ENCODE data around the gene MPZL1. TPM values are rescaled to one million over a fixed set of nuclear protein-coding genes. Genes with fewer than 3 reads are reported as not detected.

The MPZL1 gene
- total and polyA plus RNA-seq, 2 donors (not counting 3 experiments of a cell fraction or from before 2014, with no cell fraction given): 41.7 to 99.1 TPM

DNA sequence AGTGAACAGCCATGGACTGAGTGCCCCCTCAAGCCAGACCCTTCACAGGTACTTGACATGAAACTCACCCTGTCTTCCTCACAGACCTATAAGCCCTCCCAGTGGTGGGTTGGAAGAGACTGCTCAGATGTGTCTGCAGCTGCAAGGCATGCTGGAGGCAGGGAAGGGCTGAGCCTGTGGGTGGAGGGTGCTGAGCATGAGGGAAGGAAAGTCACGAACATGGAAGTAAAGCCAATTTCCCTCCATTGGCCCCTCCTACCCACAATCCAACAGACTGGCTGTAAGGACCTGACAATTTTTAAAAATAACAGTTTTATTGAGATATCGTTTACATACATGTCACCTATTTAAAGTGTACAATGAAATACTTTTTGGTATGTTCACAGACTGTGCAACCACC, 47.6 kb upstream of the MPZL1 start:
- peaks cover 5 to 7% of the 10 kb centered on the region in 2 experiments for H3K27me3 ChIP-seq (ENCODE audit: control insufficient read depth in 2 of 2, insufficient read depth in 2 of 2, low read length in 2 of 2)
- no TSS peak for BruUV-seq (replicated peaks)
- H3K9me1 ChIP-seq (replicated peaks; ENCODE audit: control insufficient read depth, extremely low read depth, insufficient read depth, low read length): no peaks in the 10 kb centered on the region
- no peak overlapping the region for H3K27ac ChIP-seq (ENCODE audit: insufficient read depth, low read depth, low read length)
- H4K20me1 ChIP-seq (replicated peaks; ENCODE audit: control insufficient read depth, extremely low read depth, insufficient read depth, low read length): no peaks in the 10 kb centered on the region
- H3K36me3 ChIP-seq (ENCODE audit: control insufficient read depth in 2 of 2, extremely low read depth in 1 of 2, insufficient read depth in 2 of 2, low read length in 2 of 2): no peaks in the 10 kb centered on the region
- ChIA-PET CTCF (interaction anchor here (0.9 to 2.6 kb wide), 2 partner anchors 14 to 19 kb away, joined by 3 to 8 read pairs; no protein-coding TSS in a partner anchor), POLR2A (no interaction called here)
- H3K4me2 ChIP-seq (ENCODE audit: insufficient read depth, low read length): no peak overlapping the region
- no peak for DNase-seq (ENCODE audit: low read depth, low spot score)
- FAIRE-seq: no peak
- no peaks in the 10 kb centered on the region for H3K9me3 ChIP-seq (replicated peaks; ENCODE audit: control insufficient read depth, insufficient read depth, low read length)
- intact Hi-C loops (cut with micrococcal nuclease): no loop called here
- no peak overlapping the region for H2AFZ ChIP-seq (ENCODE audit: low read depth, low read length)
- dilution Hi-C loops (cut with MboI; ENCODE audit: extremely low pct_ligation_motif_present, low sequenced_read_pairs): no loop called here
- TF ChIP-seq, protein P1, sequence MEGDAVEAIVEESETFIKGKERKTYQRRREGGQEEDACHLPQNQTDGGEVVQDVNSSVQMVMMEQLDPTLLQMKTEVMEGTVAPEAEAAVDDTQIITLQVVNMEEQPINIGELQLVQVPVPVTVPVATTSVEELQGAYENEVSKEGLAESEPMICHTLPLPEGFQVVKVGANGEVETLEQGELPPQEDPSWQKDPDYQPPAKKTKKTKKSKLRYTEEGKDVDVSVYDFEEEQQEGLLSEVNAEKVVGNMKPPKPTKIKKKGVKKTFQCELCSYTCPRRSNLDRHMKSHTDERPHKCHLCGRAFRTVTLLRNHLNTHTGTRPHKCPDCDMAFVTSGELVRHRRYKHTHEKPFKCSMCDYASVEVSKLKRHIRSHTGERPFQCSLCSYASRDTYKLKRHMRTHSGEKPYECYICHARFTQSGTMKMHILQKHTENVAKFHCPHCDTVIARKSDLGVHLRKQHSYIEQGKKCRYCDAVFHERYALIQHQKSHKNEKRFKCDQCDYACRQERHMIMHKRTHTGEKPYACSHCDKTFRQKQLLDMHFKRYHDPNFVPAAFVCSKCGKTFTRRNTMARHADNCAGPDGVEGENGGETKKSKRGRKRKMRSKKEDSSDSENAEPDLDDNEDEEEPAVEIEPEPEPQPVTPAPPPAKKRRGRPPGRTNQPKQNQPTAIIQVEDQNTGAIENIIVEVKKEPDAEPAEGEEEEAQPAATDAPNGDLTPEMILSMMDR (IDR thresholded peaks at IDR 0.05; ENCODE audit: extremely low read depth in 1 of 2, insufficient read depth in 1 of 2, low read depth in 1 of 2, low read length in 2 of 2): no peak
- no peak for TF ChIP-seq EZH2 (IDR thresholded peaks at IDR 0.05; ENCODE audit: borderline replicate concordance, low read depth, low read length, severe bottlenecking)
- no peak for TF ChIP-seq MYC (IDR thresholded peaks at IDR 0.05; ENCODE audit: low read depth, low read length)
- TF ChIP-seq JUN (IDR thresholded peaks at IDR 0.05; ENCODE audit: borderline replicate concordance, insufficient read depth, insufficient read length, low read depth): no peak
- TF ChIP-seq POLR2A (IDR thresholded peaks at IDR 0.05; ENCODE audit: low read depth, low read length): no peak
- TF ChIP-seq GATA2 (IDR thresholded peaks at IDR 0.05; ENCODE audit: insufficient read depth, insufficient read length, low read depth, low read length): no peak
- TF ChIP-seq FOS (IDR thresholded peaks at IDR 0.05; ENCODE audit: borderline replicate concordance, insufficient read depth, low read length): no peak
- TF ChIP-seq, protein P2, sequence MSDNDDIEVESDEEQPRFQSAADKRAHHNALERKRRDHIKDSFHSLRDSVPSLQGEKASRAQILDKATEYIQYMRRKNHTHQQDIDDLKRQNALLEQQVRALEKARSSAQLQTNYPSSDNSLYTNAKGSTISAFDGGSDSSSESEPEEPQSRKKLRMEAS (IDR thresholded peaks at IDR 0.05; ENCODE audit: insufficient read depth, insufficient read length): no peak
- no peak for TF ChIP-seq POLR2AphosphoS5 (IDR thresholded peaks at IDR 0.05; ENCODE audit: insufficient read depth, low read depth, low read length)
- H3K79me2 ChIP-seq (ENCODE audit: control insufficient read depth, insufficient read depth, low read length): no peaks in the 10 kb centered on the region
- no peaks in the 10 kb centered on the region for H3K4me1 ChIP-seq (ENCODE audit: control insufficient read depth, extremely low read depth, insufficient read depth, low read length)
- no peak overlapping the region for H3K4me3 ChIP-seq (replicated peaks in 1 of 3; ENCODE audit: insufficient read depth in 1 of 3, low read depth in 1 of 3, low read length in 3 of 3)
- H3K9ac ChIP-seq (replicated peaks; ENCODE audit: extremely low read depth, insufficient read depth, low read length): no peak overlapping the region
